HCT116 (cell line): ENCODE data around the gene ATP6V1A. TPM values are rescaled to one million over a fixed set of nuclear protein-coding genes. Genes with fewer than 3 reads are reported as not detected.

Experiments
- ATAC-seq: fragments of 200-7000 bp; cut with Tn5 transposase; 2 replicates; pipeline ENCODE4 v1.9.1; 2020; ENCODE audit warnings: mild to moderate bottlenecking, moderate library complexity
- BruUV-seq: library from RNA; stranded (reverse); fragments of 400-500 nt; replicated peaks from 2 replicates; lab custom pipeline; 2021; lab: Mats Ljungman, UMichigan
- CTCF ChIA-PET: fragments of 300-600 bp; sonication (Branson Sonifier 250); formaldehyde crosslinking; loops from one replicate; lab custom pipeline; 2021; ENCODE audit warnings: antibody characterized with exemption; lab: Charles Lee
- POLR2A ChIA-PET: fragments of 300-600, 350-600 bp; sonication (Branson Sonifier 250); formaldehyde crosslinking; loops from one replicate; lab custom pipeline; 2021; ENCODE audit warnings: antibody characterized with exemption; lab: Charles Lee
- RAD21 ChIA-PET, 2 experiments: fragments of 300-600 bp; sonication (Branson Sonifier 250); formaldehyde crosslinking; loops; one replicate each; lab custom pipeline; 2023; ENCODE audit warnings: low total read pairs in 2 of 2; ENCODE audit not compliant: uncharacterized antibody in 2 of 2, unreplicated experiment in 2 of 2, low non-redundant PET in 1 of 2; lab: Charles Lee
- DNase-seq: peaks from one replicate; pipeline ENCODE4 v3.0.0-alpha.2; 2010; ENCODE audit warnings: low read depth, low spot score
- H2AFZ ChIP-seq: fragments of 200-600 bp; shearing (Covaris generic), sonication (generic); 2 replicates; pipeline ENCODE4 v1.6.1; 2017; ENCODE audit warnings: low read depth, mixed run types, mixed read lengths, antibody characterized with exemption, low read length; ENCODE audit not compliant: poor library complexity, severe bottlenecking
- H3K27ac ChIP-seq: 2 replicates; pipeline ENCODE4 v1.5.1; 2012; ENCODE audit warnings: low read depth, low read length
- H3K27me3 ChIP-seq: fragments of 200-600 bp; sonication (generic); 2 replicates; pipeline ENCODE4 v1.6.1; 2016; ENCODE audit warnings: mixed run types, low read length, mixed read lengths; ENCODE audit not compliant: insufficient read depth
- H3K36me3 ChIP-seq, 2 experiments: fragments of 200-500 bp in 1 of 2; fragments of 200-600 bp in 1 of 2; sonication (Bioruptor generic) in 1 of 2; sonication (generic) in 1 of 2; 2 replicates each; pipeline versions ENCODE4 v1.5.1 to v1.6.1; 2014 to 2016; ENCODE audit warnings: low read length in 2 of 2, inconsistent platforms in 1 of 2, mixed read lengths in 1 of 2, mixed run types in 1 of 2; ENCODE audit not compliant: insufficient read depth in 2 of 2, control insufficient read depth in 1 of 2
- H3K4me1 ChIP-seq, 2 experiments: fragments of 200-600 bp in 1 of 2; sonication (generic) in 1 of 2; 2 replicates each; pipeline versions ENCODE4 v1.5.1 to v1.6.1; 2012 to 2017; ENCODE audit warnings: low read length in 2 of 2, inconsistent platforms in 1 of 2, mild to moderate bottlenecking in 1 of 2, mixed read lengths in 1 of 2, mixed run types in 1 of 2, moderate library complexity in 1 of 2; ENCODE audit not compliant: insufficient read depth in 2 of 2, control insufficient read depth in 1 of 2
- H3K4me2 ChIP-seq: fragments of 200-600 bp; sonication (generic); 2 replicates; pipeline ENCODE4 v1.6.1; 2017; ENCODE audit warnings: mixed run types, low read length, mixed read lengths
- H3K4me3 ChIP-seq, 2 experiments: fragments of 200-600 bp in 1 of 2; sonication (generic) in 1 of 2; replicated peaks in 1 of 2; 2 replicates each; pipeline ENCODE4 v1.5.1; 2011 to 2016; ENCODE audit warnings: low read length in 2 of 2, control low read depth in 1 of 2, low read depth in 1 of 2, mild to moderate bottlenecking in 1 of 2, mixed read lengths in 1 of 2, mixed run types in 1 of 2
- H3K79me2 ChIP-seq: fragments of 200-600 bp; sonication (generic); 2 replicates; pipeline ENCODE4 v1.6.1; 2017; ENCODE audit warnings: mild to moderate bottlenecking, mixed run types, low read length, moderate library complexity, mixed read lengths; ENCODE audit not compliant: insufficient read depth
- H3K9ac ChIP-seq: fragments of 200-600 bp; sonication (generic); 2 replicates; pipeline ENCODE4 v1.6.1; 2016; ENCODE audit warnings: low read length, mixed read lengths
- H3K9me2 ChIP-seq: fragments of 200-600 bp; sonication (generic), shearing (Covaris generic); 2 replicates; pipeline ENCODE4 v1.6.1; 2017; ENCODE audit warnings: mixed run types, mild to moderate bottlenecking, moderate library complexity; ENCODE audit not compliant: insufficient read depth
- H3K9me3 ChIP-seq, 2 experiments: fragments of 200-500 bp in 1 of 2; fragments of 200-600 bp in 1 of 2; sonication (Bioruptor generic) in 1 of 2; sonication (generic) in 1 of 2; 2 replicates each; pipeline ENCODE4 v1.6.1; 2014 to 2017; ENCODE audit warnings: low read length in 2 of 2, mixed read lengths in 2 of 2, inconsistent platforms in 1 of 2, low read depth in 1 of 2, mild to moderate bottlenecking in 1 of 2, mixed run types in 1 of 2, moderate library complexity in 1 of 2; ENCODE audit not compliant: control insufficient read depth in 1 of 2, insufficient read depth in 1 of 2
- H4K20me1 ChIP-seq: fragments of 200-600 bp; sonication (generic), shearing (Covaris generic); 2 replicates; pipeline ENCODE4 v1.6.1; 2017; ENCODE audit warnings: mixed run types, mild to moderate bottlenecking, moderate library complexity; ENCODE audit not compliant: insufficient read depth
- CBX3 ChIP-seq: IDR thresholded peaks from 2 replicates; pipeline ENCODE4 v1.6.1; 2012; ENCODE audit warnings: low read depth
- ELF1 ChIP-seq: IDR thresholded peaks from 2 replicates; pipeline ENCODE4 v1.6.1; 2012; ENCODE audit warnings: low read depth, borderline replicate concordance
- EZH2 ChIP-seq: fragments of 200-600 bp; sonication (generic); IDR thresholded peaks from 2 replicates; pipeline ENCODE4 v1.6.1; 2017; ENCODE audit warnings: antibody characterized with exemption, mixed run types
- EZH2phosphoT487 ChIP-seq: fragments of 200-600 bp; IDR thresholded peaks from 2 replicates; pipeline ENCODE4 v1.6.1; 2018; ENCODE audit warnings: antibody characterized with exemption, borderline replicate concordance
- FOSL1 ChIP-seq: IDR thresholded peaks from 2 replicates; pipeline ENCODE4 v1.6.1; 2012; ENCODE audit warnings: low read depth
- JUND ChIP-seq: IDR thresholded peaks from 2 replicates; pipeline ENCODE4 v1.6.1; 2012
- POLR2A ChIP-seq: IDR thresholded peaks from 2 replicates; pipeline ENCODE4 v1.7.0; 2011; ENCODE audit warnings: borderline replicate concordance; ENCODE audit not compliant: insufficient read depth, insufficient read length; ENCODE audit errors: extremely low read depth
- POLR2AphosphoS5 ChIP-seq: IDR thresholded peaks from 2 replicates; pipeline ENCODE4 v1.6.1; 2011; ENCODE audit warnings: mild to moderate bottlenecking, low read depth, low read length, moderate library complexity
- SP1 ChIP-seq: IDR thresholded peaks from 2 replicates; pipeline ENCODE4 v1.6.1; 2012; ENCODE audit warnings: low read depth
- SRF ChIP-seq: IDR thresholded peaks from 2 replicates; pipeline ENCODE4 v1.6.1; 2012; ENCODE audit warnings: low read depth
- TCF7L2 ChIP-seq: IDR thresholded peaks from 2 replicates; pipeline ENCODE4 v1.7.0; 2011; ENCODE audit warnings: borderline replicate concordance, inconsistent platforms; ENCODE audit not compliant: insufficient read depth, insufficient read length; ENCODE audit errors: extremely low read depth
- YY1 ChIP-seq: IDR thresholded peaks from 2 replicates; pipeline ENCODE4 v1.6.1; 2011; ENCODE audit warnings: low read length, low read depth, moderate library complexity, mild to moderate bottlenecking; ENCODE audit not compliant: insufficient replicate concordance; ENCODE audit errors: extremely low read depth
- ZFX ChIP-seq: fragments of 450-650 bp; IDR thresholded peaks from 2 replicates; pipeline ENCODE4 v1.6.1; 2017
- ZNF274 ChIP-seq: fragments of 200-500 bp; sonication (Bioruptor generic); IDR thresholded peaks from 2 replicates; pipeline ENCODE4 v1.6.1; 2014; ENCODE audit warnings: mild to moderate bottlenecking, low read depth, low read length, inconsistent platforms
- intact Hi-C: fragments of 100-400 bp; cut with micrococcal nuclease; formaldehyde crosslinking; loops from 2 replicates; pipeline ENCODE4 v1.10.0; 2022
- total RNA-seq: library from RNA; stranded (reverse); gene quantifications from one replicate; pipeline ENCODE4 v1.2.1, GENCODE V29; 2021; ENCODE audit not compliant: unreplicated experiment
- TF ChIP-seq, protein P1 (sequence below): IDR thresholded peaks from 2 replicates; pipeline ENCODE4 v1.6.1; 2012
- TF ChIP-seq, protein P2 (sequence below): IDR thresholded peaks from 2 replicates; pipeline ENCODE4 v1.6.1; 2012; ENCODE audit warnings: low read depth
- TF ChIP-seq, protein P3 (sequence below): IDR thresholded peaks from 2 replicates; pipeline ENCODE4 v1.6.1; 2011; ENCODE audit warnings: mild to moderate bottlenecking, low read length, moderate library complexity; ENCODE audit not compliant: insufficient replicate concordance; ENCODE audit errors: extremely low read depth
- TF ChIP-seq, protein P4 (sequence below), 3 experiments: fragments of 200-600 bp in 1 of 3; sonication (generic) in 1 of 3; IDR thresholded peaks in 2 of 3; conservative IDR thresholded peaks in 1 of 3; 2 replicates each; pipeline ENCODE4 v1.5.1; 2012 to 2017; ENCODE audit warnings: low read depth in 2 of 3, low read length in 2 of 3, antibody characterized with exemption in 1 of 3, borderline replicate concordance in 1 of 3, control low read depth in 1 of 3, mild to moderate bottlenecking in 1 of 3, mixed read lengths in 1 of 3, mixed run types in 1 of 3, moderate library complexity in 1 of 3; ENCODE audit not compliant: insufficient read depth in 1 of 3

The ATP6V1A gene
- total RNA-seq, 1 experiment from 2014 or later, result 54.7 TPM

DNA sequence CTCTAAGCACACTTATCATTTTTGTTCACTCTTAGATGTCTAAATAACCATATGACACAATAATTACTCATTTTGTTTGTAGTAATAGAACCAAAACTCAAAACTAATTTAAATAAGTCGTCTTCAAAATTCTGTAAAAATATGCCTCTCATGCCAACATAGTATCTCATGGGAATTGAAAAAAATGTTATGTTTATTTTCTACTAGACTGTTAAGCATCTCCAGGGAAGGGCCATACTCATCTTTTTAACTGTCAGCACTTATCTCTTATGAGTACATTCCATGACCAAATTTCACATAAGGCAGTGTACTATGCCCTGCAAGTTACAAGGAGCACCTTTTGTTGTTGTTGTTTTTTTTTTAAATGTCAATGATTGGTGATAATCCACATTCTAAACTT, 32.1 kb upstream of the ATP6V1A start:
- intact Hi-C loops, result no loop called here
- H3K36me3 ChIP-seq, result peaks cover 4 to 8% of the 10 kb centered on the region in 2 experiments; a peak in 1 of 4 replicates
- no peak for ATAC-seq
- no peak overlapping the region for H3K4me3 ChIP-seq
- ChIA-PET CTCF (no interaction called here), POLR2A (no interaction called here), RAD21 (no interaction called here)
- no peak for DNase-seq
- no peak overlapping the region for H3K4me2 ChIP-seq
- no peaks in the 10 kb centered on the region for H3K79me2 ChIP-seq
- no peak for TF ChIP-seq POLR2AphosphoS5
- no peak for TF ChIP-seq JUND
- TF ChIP-seq, protein P1, sequence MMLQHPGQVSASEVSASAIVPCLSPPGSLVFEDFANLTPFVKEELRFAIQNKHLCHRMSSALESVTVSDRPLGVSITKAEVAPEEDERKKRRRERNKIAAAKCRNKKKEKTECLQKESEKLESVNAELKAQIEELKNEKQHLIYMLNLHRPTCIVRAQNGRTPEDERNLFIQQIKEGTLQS, result no peak
- TF ChIP-seq SRF, result no peak
- TF ChIP-seq SP1, result no peak
- TF ChIP-seq, protein P2, sequence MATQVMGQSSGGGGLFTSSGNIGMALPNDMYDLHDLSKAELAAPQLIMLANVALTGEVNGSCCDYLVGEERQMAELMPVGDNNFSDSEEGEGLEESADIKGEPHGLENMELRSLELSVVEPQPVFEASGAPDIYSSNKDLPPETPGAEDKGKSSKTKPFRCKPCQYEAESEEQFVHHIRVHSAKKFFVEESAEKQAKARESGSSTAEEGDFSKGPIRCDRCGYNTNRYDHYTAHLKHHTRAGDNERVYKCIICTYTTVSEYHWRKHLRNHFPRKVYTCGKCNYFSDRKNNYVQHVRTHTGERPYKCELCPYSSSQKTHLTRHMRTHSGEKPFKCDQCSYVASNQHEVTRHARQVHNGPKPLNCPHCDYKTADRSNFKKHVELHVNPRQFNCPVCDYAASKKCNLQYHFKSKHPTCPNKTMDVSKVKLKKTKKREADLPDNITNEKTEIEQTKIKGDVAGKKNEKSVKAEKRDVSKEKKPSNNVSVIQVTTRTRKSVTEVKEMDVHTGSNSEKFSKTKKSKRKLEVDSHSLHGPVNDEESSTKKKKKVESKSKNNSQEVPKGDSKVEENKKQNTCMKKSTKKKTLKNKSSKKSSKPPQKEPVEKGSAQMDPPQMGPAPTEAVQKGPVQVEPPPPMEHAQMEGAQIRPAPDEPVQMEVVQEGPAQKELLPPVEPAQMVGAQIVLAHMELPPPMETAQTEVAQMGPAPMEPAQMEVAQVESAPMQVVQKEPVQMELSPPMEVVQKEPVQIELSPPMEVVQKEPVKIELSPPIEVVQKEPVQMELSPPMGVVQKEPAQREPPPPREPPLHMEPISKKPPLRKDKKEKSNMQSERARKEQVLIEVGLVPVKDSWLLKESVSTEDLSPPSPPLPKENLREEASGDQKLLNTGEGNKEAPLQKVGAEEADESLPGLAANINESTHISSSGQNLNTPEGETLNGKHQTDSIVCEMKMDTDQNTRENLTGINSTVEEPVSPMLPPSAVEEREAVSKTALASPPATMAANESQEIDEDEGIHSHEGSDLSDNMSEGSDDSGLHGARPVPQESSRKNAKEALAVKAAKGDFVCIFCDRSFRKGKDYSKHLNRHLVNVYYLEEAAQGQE, result no peak
- TF ChIP-seq, protein P3, sequence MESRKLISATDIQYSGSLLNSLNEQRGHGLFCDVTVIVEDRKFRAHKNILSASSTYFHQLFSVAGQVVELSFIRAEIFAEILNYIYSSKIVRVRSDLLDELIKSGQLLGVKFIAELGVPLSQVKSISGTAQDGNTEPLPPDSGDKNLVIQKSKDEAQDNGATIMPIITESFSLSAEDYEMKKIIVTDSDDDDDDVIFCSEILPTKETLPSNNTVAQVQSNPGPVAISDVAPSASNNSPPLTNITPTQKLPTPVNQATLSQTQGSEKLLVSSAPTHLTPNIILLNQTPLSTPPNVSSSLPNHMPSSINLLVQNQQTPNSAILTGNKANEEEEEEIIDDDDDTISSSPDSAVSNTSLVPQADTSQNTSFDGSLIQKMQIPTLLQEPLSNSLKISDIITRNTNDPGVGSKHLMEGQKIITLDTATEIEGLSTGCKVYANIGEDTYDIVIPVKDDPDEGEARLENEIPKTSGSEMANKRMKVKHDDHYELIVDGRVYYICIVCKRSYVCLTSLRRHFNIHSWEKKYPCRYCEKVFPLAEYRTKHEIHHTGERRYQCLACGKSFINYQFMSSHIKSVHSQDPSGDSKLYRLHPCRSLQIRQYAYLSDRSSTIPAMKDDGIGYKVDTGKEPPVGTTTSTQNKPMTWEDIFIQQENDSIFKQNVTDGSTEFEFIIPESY, result no peak
- no peak for TF ChIP-seq POLR2A
- TF ChIP-seq, protein P4, sequence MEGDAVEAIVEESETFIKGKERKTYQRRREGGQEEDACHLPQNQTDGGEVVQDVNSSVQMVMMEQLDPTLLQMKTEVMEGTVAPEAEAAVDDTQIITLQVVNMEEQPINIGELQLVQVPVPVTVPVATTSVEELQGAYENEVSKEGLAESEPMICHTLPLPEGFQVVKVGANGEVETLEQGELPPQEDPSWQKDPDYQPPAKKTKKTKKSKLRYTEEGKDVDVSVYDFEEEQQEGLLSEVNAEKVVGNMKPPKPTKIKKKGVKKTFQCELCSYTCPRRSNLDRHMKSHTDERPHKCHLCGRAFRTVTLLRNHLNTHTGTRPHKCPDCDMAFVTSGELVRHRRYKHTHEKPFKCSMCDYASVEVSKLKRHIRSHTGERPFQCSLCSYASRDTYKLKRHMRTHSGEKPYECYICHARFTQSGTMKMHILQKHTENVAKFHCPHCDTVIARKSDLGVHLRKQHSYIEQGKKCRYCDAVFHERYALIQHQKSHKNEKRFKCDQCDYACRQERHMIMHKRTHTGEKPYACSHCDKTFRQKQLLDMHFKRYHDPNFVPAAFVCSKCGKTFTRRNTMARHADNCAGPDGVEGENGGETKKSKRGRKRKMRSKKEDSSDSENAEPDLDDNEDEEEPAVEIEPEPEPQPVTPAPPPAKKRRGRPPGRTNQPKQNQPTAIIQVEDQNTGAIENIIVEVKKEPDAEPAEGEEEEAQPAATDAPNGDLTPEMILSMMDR (IDR thresholded peaks at IDR 0.05 in 2 of 3, conservative IDR thresholded peaks at IDR 0.05 in 1 of 3; ENCODE audit: borderline replicate concordance in 1 of 3, insufficient read depth in 1 of 3, low read depth in 2 of 3, low read length in 2 of 3), result no peak
- TF ChIP-seq YY1, result no peak
- no peak for TF ChIP-seq EZH2phosphoT487
- TF ChIP-seq ZFX, result no peak
- TF ChIP-seq CBX3, result no peak
- no peak for TF ChIP-seq TCF7L2
- TF ChIP-seq FOSL1, result no peak
- no peak for TF ChIP-seq ZNF274
- TF ChIP-seq ELF1, result no peak
- TF ChIP-seq EZH2, result no peak
- no peaks in the 10 kb centered on the region for H3K27me3 ChIP-seq
- no peaks in the 10 kb centered on the region; the same call in 1 of the 2 replicates for H4K20me1 ChIP-seq
- H3K9ac ChIP-seq, result no peak overlapping the region
- H2AFZ ChIP-seq, result no peak overlapping the region
- no peak overlapping the region for H3K27ac ChIP-seq
- H3K4me1 ChIP-seq, result no peaks in the 10 kb centered on the region
- no TSS peak for BruUV-seq
- H3K9me3 ChIP-seq, result no peaks in the 10 kb centered on the region
- H3K9me2 ChIP-seq, result no peaks in the 10 kb centered on the region
